PC-9 (cell line): ENCODE results near the gene ATXN1. TPM values are rescaled to one million over a fixed set of nuclear protein-coding genes. Genes with fewer than 3 reads are reported as not detected.

Source experiments
- BruUV-seq: library from RNA; stranded (reverse); fragments of 400-500 nt; replicated peaks from 2 replicates; lab custom pipeline; 2021; lab: Mats Ljungman, UMichigan
- CTCF ChIA-PET: fragments of 300-600 bp; sonication (Branson Sonifier 250); formaldehyde crosslinking; loops from one replicate; lab custom pipeline; 2022; ENCODE audit warnings: antibody characterized with exemption; lab: Charles Lee
- POLR2A ChIA-PET: fragments of 300-600 bp; sonication (Branson Sonifier 250); formaldehyde crosslinking; loops from one replicate; lab custom pipeline; 2022; ENCODE audit warnings: antibody characterized with exemption; ENCODE audit not compliant: unreplicated experiment; lab: Charles Lee
- DNase-seq, 2 experiments: peaks; one replicate each; pipeline versions ENCODE4 v3.0.0 to v3.0.0-alpha.2; 2015 to 2022; ENCODE audit warnings: mixed read lengths in 1 of 2
- H2AFZ ChIP-seq: fragments of 200-600 bp; sonication (generic); 2 replicates; pipeline ENCODE4 v1.8.1; 2017; ENCODE audit warnings: antibody characterized with exemption
- H3F3A ChIP-seq: fragments of 200-600 bp; sonication (generic); 2 replicates; pipeline ENCODE4 v1.8.1; 2017; ENCODE audit warnings: antibody characterized with exemption, mild to moderate bottlenecking, low read depth; ENCODE audit not compliant: insufficient read depth
- H3K27ac ChIP-seq: fragments of 200-600 bp; sonication (generic); 2 replicates; pipeline ENCODE4 v1.6.1; 2016; ENCODE audit warnings: mixed run types
- H3K27me3 ChIP-seq: fragments of 200-600 bp; sonication (generic); 2 replicates; pipeline ENCODE4 v1.6.1; 2016; ENCODE audit warnings: low read depth, mixed run types; ENCODE audit not compliant: insufficient read depth
- H3K36me3 ChIP-seq: fragments of 200-600 bp; sonication (generic); 2 replicates; pipeline ENCODE4 v1.6.1; 2016; ENCODE audit warnings: low read depth, mixed run types
- H3K4me1 ChIP-seq: fragments of 200-600 bp; sonication (generic); replicated peaks from 2 replicates; pipeline ENCODE4 v1.6.1; 2016; ENCODE audit warnings: mixed run types; ENCODE audit not compliant: insufficient read depth
- H3K4me2 ChIP-seq: fragments of 200-600 bp; sonication (generic); 2 replicates; pipeline ENCODE4 v1.6.1; 2017; ENCODE audit warnings: mixed run types
- H3K4me3 ChIP-seq: fragments of 200-600 bp; sonication (generic); 2 replicates; pipeline ENCODE4 v1.6.1; 2016; ENCODE audit warnings: mixed run types
- H3K79me2 ChIP-seq: fragments of 200-600 bp; sonication (generic); 2 replicates; pipeline ENCODE4 v1.6.1; 2017; ENCODE audit warnings: low read depth, mixed run types
- H3K9me2 ChIP-seq: fragments of 200-600 bp; sonication (generic); 2 replicates; pipeline ENCODE4 v1.8.1; 2017; ENCODE audit warnings: mild to moderate bottlenecking; ENCODE audit not compliant: insufficient read depth
- H3K9me3 ChIP-seq: fragments of 200-600 bp; sonication (generic); 2 replicates; pipeline ENCODE4 v1.8.1; 2016; ENCODE audit warnings: low read depth; ENCODE audit not compliant: insufficient read depth
- H4K20me1 ChIP-seq: fragments of 200-600 bp; sonication (generic); 2 replicates; pipeline ENCODE4 v1.8.1; 2017; ENCODE audit not compliant: insufficient read depth
- EZH2 ChIP-seq: fragments of 200-600 bp; sonication (generic); IDR thresholded peaks from 2 replicates; pipeline ENCODE4 v1.8.0; 2017; ENCODE audit warnings: antibody characterized with exemption, low read depth
- intact Hi-C: fragments of 100-400 bp; cut with micrococcal nuclease; formaldehyde crosslinking; loops from one replicate; pipeline ENCODE4 v1.10.0; 2022; ENCODE audit not compliant: unreplicated experiment
- total RNA-seq: library from RNA; stranded (reverse); gene quantifications from 2 replicates; pipeline ENCODE4 v1.2.3, GENCODE V29; 2021
- TF ChIP-seq, protein P1 (sequence below): fragments of 200-600 bp; sonication (generic); conservative IDR thresholded peaks from 2 replicates; pipeline ENCODE4 v1.6.1; 2017; ENCODE audit warnings: mixed run types, antibody characterized with exemption, mild to moderate bottlenecking, moderate library complexity

ATXN1 gene
- total RNA-seq, 1 experiment from 2014 or later = 42.7 TPM

DNA sequence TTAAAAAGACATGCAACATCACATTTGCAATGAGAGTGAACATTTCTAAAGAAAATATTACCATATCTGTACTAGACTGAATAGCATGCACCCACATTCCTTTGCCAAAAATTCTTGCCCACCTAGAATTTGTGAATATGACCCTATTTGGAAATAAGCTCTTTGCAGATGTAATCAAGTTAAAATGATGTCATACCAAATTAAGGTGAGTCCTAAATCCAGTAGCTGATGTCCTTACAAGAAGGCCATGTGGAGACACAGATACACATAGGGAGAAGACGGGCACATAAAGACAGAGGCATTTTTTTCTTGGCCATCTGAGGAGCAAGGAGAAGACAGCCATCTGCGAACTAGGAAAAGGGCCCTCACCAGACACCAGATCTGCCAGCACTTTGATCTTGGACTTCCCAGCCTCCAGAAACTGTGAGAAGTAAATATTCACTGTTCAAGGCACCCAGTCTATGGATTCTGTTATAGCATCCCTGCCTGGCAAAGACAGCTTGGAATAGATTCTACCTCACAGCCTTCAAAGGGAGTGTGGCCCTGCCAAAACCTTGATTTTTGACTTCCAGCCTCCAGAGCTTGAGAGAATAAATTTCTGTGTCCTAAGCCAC lies 22.8 kb upstream of the ATXN1 start:
- intact Hi-C loops = no loop called here
- POLR2A ChIA-PET = no interaction called here
- no TSS peak for BruUV-seq

DNA sequence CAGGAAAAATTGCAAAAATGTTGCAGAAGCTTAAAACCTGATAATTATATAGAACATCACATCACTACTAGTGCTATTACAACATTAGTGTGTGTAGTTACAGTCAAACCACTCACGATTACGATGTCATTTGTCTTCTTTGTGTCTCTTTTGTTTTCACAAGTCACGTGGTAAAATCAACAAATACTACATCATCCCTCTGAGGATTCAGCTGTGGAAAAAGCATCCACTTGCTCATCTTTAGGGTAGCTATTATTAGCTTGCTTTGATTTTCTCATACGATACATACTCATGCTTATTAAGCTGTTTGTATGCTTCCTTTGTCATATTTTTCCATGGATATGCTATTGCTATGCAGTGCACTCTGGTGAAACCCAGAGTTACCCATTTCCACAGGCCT lies 22.2 kb upstream of the ATXN1 start:
- Histone ChIP-seq H3K4me3 (no peak overlapping the region), H4K20me1 (no peaks in the 10 kb centered on the region), H3K27me3 (no peaks in the 10 kb centered on the region), H2AFZ (no peak overlapping the region), H3K27ac (no peak overlapping the region), H3K4me2 (no peak overlapping the region), H3K9me2 (no peaks in the 10 kb centered on the region), H3F3A (no peaks in the 10 kb centered on the region), H3K4me1 (0 out of 2 replicates have a peak, but pooled peaks cover 12% of the 10 kb centered on the region), H3K79me2 (no peaks in the 10 kb centered on the region), H3K9me3 (no peaks in the 10 kb centered on the region; the same call in 1 of the 2 replicates), H3K36me3 (no peaks in the 10 kb centered on the region)
- ChIA-PET CTCF (interaction anchor here (0.6 kb wide), 1 partner anchor 21 kb away, joined by 3 read pairs; no protein-coding TSS in a partner anchor), POLR2A (no interaction called here)
- TF ChIP-seq EZH2 = no peak
- TF ChIP-seq, protein P1, sequence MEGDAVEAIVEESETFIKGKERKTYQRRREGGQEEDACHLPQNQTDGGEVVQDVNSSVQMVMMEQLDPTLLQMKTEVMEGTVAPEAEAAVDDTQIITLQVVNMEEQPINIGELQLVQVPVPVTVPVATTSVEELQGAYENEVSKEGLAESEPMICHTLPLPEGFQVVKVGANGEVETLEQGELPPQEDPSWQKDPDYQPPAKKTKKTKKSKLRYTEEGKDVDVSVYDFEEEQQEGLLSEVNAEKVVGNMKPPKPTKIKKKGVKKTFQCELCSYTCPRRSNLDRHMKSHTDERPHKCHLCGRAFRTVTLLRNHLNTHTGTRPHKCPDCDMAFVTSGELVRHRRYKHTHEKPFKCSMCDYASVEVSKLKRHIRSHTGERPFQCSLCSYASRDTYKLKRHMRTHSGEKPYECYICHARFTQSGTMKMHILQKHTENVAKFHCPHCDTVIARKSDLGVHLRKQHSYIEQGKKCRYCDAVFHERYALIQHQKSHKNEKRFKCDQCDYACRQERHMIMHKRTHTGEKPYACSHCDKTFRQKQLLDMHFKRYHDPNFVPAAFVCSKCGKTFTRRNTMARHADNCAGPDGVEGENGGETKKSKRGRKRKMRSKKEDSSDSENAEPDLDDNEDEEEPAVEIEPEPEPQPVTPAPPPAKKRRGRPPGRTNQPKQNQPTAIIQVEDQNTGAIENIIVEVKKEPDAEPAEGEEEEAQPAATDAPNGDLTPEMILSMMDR = no peak
- intact Hi-C loops = no loop called here
- no peak for DNase-seq
- no TSS peak for BruUV-seq

More for the DNA sequence above, 22.8 kb upstream of the ATXN1 start:
- H2AFZ ChIP-seq = no peak overlapping the region
- H3K79me2 ChIP-seq = no peaks in the 10 kb centered on the region
- H3K27me3 ChIP-seq = no peaks in the 10 kb centered on the region
- no peak overlapping the region for H3K27ac ChIP-seq
- no peaks in the 10 kb centered on the region for H3K36me3 ChIP-seq
- CTCF ChIA-PET = interaction anchor here (0.6 kb wide), 1 partner anchor 21 kb away, joined by 3 read pairs; no protein-coding TSS in a partner anchor
- H3K9me3 ChIP-seq = no peaks in the 10 kb centered on the region; the same call in 1 of the 2 replicates
- no peaks in the 10 kb centered on the region for H3F3A ChIP-seq
- no peak for DNase-seq
- no peak overlapping the region for H3K4me3 ChIP-seq
- TF ChIP-seq EZH2 = no peak
- TF ChIP-seq, protein P1 = no peak
- 0 out of 2 replicates have a peak, but pooled peaks cover 12% of the 10 kb centered on the region for H3K4me1 ChIP-seq
- H3K4me2 ChIP-seq = no peak overlapping the region
- H3K9me2 ChIP-seq = no peaks in the 10 kb centered on the region
- H4K20me1 ChIP-seq = no peaks in the 10 kb centered on the region

DNA sequence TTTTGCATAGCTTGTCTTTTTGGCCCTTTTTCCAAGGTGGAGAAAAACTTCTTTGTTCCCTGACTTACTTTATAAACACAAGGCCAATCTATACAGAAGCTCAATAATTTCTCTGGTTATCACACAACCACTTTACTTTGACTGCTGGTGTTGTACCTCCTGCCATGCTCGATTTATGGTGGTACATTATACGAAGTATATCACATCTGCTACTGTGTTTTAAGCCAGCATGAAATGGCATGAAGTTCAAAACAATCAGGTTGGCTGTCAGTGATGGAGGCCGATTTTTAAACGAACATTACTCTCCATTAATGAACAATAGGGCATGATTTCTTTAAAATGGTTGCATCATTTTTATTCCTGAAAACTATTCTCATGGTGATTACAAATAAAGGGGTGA lies 21.0 kb upstream of the ATXN1 start:
- Histone ChIP-seq H4K20me1 (no peaks in the 10 kb centered on the region), H3K27ac (no peak overlapping the region), H3K9me3 (no peaks in the 10 kb centered on the region), H3K27me3 (no peaks in the 10 kb centered on the region), H3K4me1 (0 out of 2 replicates have a peak, but pooled peaks cover 12% of the 10 kb centered on the region), H3F3A (no peaks in the 10 kb centered on the region), H3K9me2 (no peaks in the 10 kb centered on the region), H3K4me2 (no peak overlapping the region), H3K36me3 (no peaks in the 10 kb centered on the region), H2AFZ (no peak overlapping the region), H3K4me3 (no peak overlapping the region), H3K79me2 (no peaks in the 10 kb centered on the region)
- ChIA-PET CTCF (no interaction called here), POLR2A (no interaction called here)
- TF ChIP-seq, protein P1 = no peak
- TF ChIP-seq EZH2 = no peak
- intact Hi-C loops = no loop called here
- no TSS peak for BruUV-seq
- no peak for DNase-seq
